OCI-LY7 (cell line): ENCODE results near the gene ZBTB16. TPM values are rescaled to one million over a fixed set of nuclear protein-coding genes. Genes with fewer than 3 reads are reported as not detected.

Source experiments
- BruUV-seq: library from RNA; stranded (reverse); fragments of 400-500 nt; replicated peaks from 2 replicates; lab custom pipeline; 2021; lab: Mats Ljungman, UMichigan
- CTCF ChIA-PET: fragments of 300-600 bp; sonication (Branson Sonifier 250); formaldehyde crosslinking; loops from one replicate; lab custom pipeline; 2022; ENCODE audit warnings: antibody characterized with exemption; ENCODE audit not compliant: unreplicated experiment; lab: Charles Lee
- POLR2A ChIA-PET: fragments of 300-600 bp; sonication (Branson Sonifier 250); formaldehyde crosslinking; loops from one replicate; lab custom pipeline; 2022; ENCODE audit warnings: antibody characterized with exemption; lab: Charles Lee
- DNase-seq: peaks from one replicate; pipeline ENCODE4 v3.0.0-alpha.2; 2015; ENCODE audit warnings: low spot score
- H2AFZ ChIP-seq: fragments of 200-600 bp; sonication (generic), shearing (Covaris generic); 2 replicates; pipeline ENCODE4 v1.6.1; 2014; ENCODE audit warnings: mild to moderate bottlenecking, antibody characterized with exemption, low read length, moderate library complexity
- H3K27ac ChIP-seq: fragments of 200-600 bp; sonication (generic); 2 replicates; pipeline ENCODE4 v1.5.1; 2014; ENCODE audit warnings: mixed run types, low read depth, mild to moderate bottlenecking, moderate library complexity, low read length, inconsistent platforms; ENCODE audit not compliant: poor library complexity, severe bottlenecking
- H3K36me3 ChIP-seq: fragments of 200-600 bp; sonication (generic); 2 replicates; pipeline ENCODE4 v1.6.1; 2014; ENCODE audit warnings: mild to moderate bottlenecking, antibody characterized with exemption, low read length, moderate library complexity, mixed read lengths; ENCODE audit not compliant: insufficient read depth
- H3K4me1 ChIP-seq: fragments of 200-600 bp; sonication (generic); 2 replicates; pipeline ENCODE4 v1.5.1; 2014; ENCODE audit warnings: mild to moderate bottlenecking, low read length; ENCODE audit not compliant: insufficient read depth, poor library complexity, severe bottlenecking
- H3K4me2 ChIP-seq: fragments of 200-600 bp; sonication (generic); 2 replicates; pipeline ENCODE4 v1.6.1; 2014; ENCODE audit warnings: mild to moderate bottlenecking, low read length
- H3K4me3 ChIP-seq: fragments of 200-600 bp; sonication (generic); 2 replicates; pipeline ENCODE4 v1.5.1; 2014; ENCODE audit warnings: mild to moderate bottlenecking, low read depth, low read length; ENCODE audit not compliant: poor library complexity, severe bottlenecking
- H3K79me2 ChIP-seq: fragments of 200-600 bp; sonication (generic); 2 replicates; pipeline ENCODE4 v1.6.1; 2016; ENCODE audit warnings: low read depth, mild to moderate bottlenecking, low read length, moderate library complexity, mixed read lengths; ENCODE audit not compliant: insufficient read depth
- H3K9me2 ChIP-seq: fragments of 200-600 bp; sonication (generic); 2 replicates; pipeline ENCODE4 v1.6.1; 2016; ENCODE audit warnings: mild to moderate bottlenecking, low read length, mixed read lengths; ENCODE audit not compliant: insufficient read depth
- H3K9me3 ChIP-seq: fragments of 200-600 bp; sonication (generic); 2 replicates; pipeline ENCODE4 v1.6.1; 2014; ENCODE audit warnings: mild to moderate bottlenecking, mixed run types, low read length, mixed read lengths
- H4K20me1 ChIP-seq: fragments of 200-600 bp; sonication (generic); 2 replicates; pipeline ENCODE4 v1.6.1; 2014; ENCODE audit warnings: mild to moderate bottlenecking, antibody characterized with exemption, low read length, moderate library complexity, mixed read lengths; ENCODE audit not compliant: insufficient read depth
- EZH2phosphoT487 ChIP-seq: fragments of 200-600 bp; sonication (generic); IDR thresholded peaks from 2 replicates; pipeline ENCODE4 v1.6.1; 2018; ENCODE audit warnings: low read depth, borderline replicate concordance, mild to moderate bottlenecking, mixed run types, antibody characterized with exemption, low read length, moderate library complexity, mixed read lengths
- intact Hi-C: fragments of 100-400 bp; cut with micrococcal nuclease; formaldehyde crosslinking; loops from one replicate; pipeline ENCODE4 v1.10.0; 2022; ENCODE audit not compliant: unreplicated experiment
- total RNA-seq, 2 experiments: library from RNA; depleted of rRNA in 1 of 2; stranded (reverse); fragments of >200 nt in 1 of 2; shearing (Covaris generic) in 1 of 2; gene quantifications; 2 replicates each; pipeline ENCODE4 v1.2.3, GENCODE V29; 2014 to 2022
- TF ChIP-seq, protein P1 (sequence below): fragments of 200-600 bp; sonication (generic); conservative IDR thresholded peaks from 2 replicates; pipeline ENCODE4 v1.5.1; 2014; ENCODE audit warnings: mild to moderate bottlenecking, antibody characterized with exemption, low read length, moderate library complexity, mixed read lengths

The ZBTB16 gene
- total RNA-seq, 2 experiments from 2014 or later = not detected

DNA sequence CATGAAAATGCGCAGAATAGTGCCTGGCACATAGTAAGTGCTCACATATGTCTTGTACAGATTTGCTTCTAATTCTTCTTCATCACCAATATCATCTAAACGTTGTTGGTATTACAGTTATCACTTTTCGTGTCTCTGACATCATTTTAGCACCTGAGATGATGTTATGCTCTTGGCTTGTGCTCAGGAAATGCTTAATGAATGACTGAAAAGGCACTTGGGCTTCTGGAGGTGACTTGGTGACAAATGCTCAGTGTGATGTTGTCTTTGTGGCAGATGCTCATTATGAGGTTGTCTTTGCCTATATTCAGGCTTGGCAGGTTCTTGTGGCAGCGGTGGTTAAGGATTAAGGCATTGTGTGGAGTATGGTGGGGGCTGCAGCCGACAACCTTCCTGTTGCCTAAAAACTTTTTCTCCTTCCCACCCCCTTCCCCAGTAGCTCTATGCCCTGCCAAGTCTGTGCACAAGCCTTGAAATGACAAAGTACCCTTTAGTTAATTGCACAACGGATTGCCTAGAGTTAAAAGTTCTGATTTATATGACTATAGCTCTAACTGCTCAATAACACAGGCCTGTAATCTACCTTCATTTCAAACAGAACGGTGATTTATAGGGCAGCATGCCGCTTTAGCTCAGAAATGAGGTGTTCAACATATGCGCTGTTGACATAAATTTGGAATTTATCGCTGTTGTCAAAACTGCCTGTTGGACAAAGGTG lies 82.5 kb downstream of the ZBTB16 start:
- BruUV-seq = no TSS peak
- POLR2A ChIA-PET = interaction anchor here (0.6 kb wide), 1 partner anchor 92 kb away, joined by 3 read pairs; no protein-coding TSS in a partner anchor

DNA sequence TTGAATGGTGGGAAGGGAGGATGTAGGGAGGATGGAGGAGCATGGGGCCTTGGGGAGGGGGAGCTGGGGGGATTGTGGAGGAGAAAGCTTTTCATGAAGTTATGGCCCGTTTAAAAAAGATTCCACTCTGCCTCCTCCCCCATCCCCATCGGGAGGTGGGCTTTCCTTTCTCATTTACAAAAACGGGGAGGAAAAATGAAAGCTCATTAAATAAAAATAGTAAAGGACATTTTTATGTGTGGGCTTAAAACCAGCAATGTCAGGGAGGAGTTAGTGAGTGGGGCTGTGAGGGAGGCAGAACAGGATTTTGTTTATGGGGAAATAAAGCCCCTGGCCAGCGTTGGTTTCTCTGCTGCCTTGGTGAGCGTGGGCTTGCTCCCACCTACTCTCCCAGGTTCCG lies 83.2 kb downstream of the ZBTB16 start:
- Histone ChIP-seq H3K4me3 (no peak overlapping the region), H3K9me2 (no peaks in the 10 kb centered on the region)
- CTCF ChIA-PET = no interaction called here

More for the DNA sequence above, 82.5 kb downstream of the ZBTB16 start:
- no peaks in the 10 kb centered on the region for H3K9me3 ChIP-seq
- DNase-seq = no peak
- no peak overlapping the region for H3K4me3 ChIP-seq
- H3K9me2 ChIP-seq = no peaks in the 10 kb centered on the region
- intact Hi-C loops = no loop called here
- no peak for TF ChIP-seq EZH2phosphoT487
- TF ChIP-seq, protein P1, sequence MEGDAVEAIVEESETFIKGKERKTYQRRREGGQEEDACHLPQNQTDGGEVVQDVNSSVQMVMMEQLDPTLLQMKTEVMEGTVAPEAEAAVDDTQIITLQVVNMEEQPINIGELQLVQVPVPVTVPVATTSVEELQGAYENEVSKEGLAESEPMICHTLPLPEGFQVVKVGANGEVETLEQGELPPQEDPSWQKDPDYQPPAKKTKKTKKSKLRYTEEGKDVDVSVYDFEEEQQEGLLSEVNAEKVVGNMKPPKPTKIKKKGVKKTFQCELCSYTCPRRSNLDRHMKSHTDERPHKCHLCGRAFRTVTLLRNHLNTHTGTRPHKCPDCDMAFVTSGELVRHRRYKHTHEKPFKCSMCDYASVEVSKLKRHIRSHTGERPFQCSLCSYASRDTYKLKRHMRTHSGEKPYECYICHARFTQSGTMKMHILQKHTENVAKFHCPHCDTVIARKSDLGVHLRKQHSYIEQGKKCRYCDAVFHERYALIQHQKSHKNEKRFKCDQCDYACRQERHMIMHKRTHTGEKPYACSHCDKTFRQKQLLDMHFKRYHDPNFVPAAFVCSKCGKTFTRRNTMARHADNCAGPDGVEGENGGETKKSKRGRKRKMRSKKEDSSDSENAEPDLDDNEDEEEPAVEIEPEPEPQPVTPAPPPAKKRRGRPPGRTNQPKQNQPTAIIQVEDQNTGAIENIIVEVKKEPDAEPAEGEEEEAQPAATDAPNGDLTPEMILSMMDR = no peak
- H3K27ac ChIP-seq = no peak overlapping the region
- CTCF ChIA-PET = no interaction called here
- no peak overlapping the region for H2AFZ ChIP-seq
- no peaks in the 10 kb centered on the region for H3K79me2 ChIP-seq
- H3K4me1 ChIP-seq = peaks cover 9% of the 10 kb centered on the region
- no peaks in the 10 kb centered on the region for H4K20me1 ChIP-seq
- H3K4me2 ChIP-seq = no peak overlapping the region
- H3K36me3 ChIP-seq = no peaks in the 10 kb centered on the region

More for the DNA sequence above, 83.2 kb downstream of the ZBTB16 start:
- Histone ChIP-seq H4K20me1 (no peaks in the 10 kb centered on the region), H3K4me1 (peaks cover 9% of the 10 kb centered on the region), H3K79me2 (no peaks in the 10 kb centered on the region), H3K27ac (no peak overlapping the region), H3K4me2 (no peak overlapping the region), H3K9me3 (no peaks in the 10 kb centered on the region), H2AFZ (no peak overlapping the region), H3K36me3 (no peaks in the 10 kb centered on the region)
- POLR2A ChIA-PET = no interaction called here
- intact Hi-C loops = no loop called here
- DNase-seq = no peak
- BruUV-seq = no TSS peak
- TF ChIP-seq, protein P1 = no peak
- TF ChIP-seq EZH2phosphoT487 = no peak
